Measurements from ENCODE around the gene PPM1H.
A peak's percentile ranks its signal among the peaks of the same experiment; 100 is the strongest.
"Not testable (repeated sequence)": the region's sequence is repeated elsewhere in the genome, so short reads cannot be mapped to it uniquely, and the experiment has no call there.

PPM1H gene

DNA sequence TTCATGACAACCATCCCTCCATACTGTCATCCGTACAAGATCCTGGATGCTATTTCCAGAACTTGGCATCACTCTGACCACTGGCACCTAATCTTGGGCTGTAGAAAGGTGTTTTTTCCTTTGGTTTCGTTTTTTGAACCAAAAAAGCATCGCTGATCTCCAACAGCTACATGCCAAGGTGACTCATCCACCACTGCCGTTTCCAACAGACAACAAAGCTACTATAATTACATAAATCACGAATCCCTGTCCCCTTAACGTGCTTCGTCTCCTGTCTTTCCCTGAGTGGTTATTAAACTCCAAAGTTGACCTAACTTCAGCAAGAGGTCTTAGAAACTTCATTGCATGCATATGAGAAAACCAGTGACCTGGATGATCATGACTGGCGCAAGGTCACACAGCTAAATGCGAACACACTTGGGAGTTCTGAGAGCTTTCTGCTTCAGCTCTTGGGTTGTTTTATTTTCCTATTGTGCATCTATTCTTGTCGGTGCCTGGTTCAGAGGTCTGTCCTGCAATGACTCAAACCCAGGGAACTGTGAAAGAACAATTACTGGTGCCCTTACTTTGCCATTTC, 99.9 kb downstream of the PPM1H start:
- DNase-seq (ENCODE audit: insufficient read length, low spot score): no peak
- FAIRE-seq: peak; percentile 67
- no peak for TF ChIP-seq POLR2A (IDR thresholded peaks at IDR 0.05; ENCODE audit: low read depth, low read length)

GRCh38 chr12:62834406-62834805, 100.5 kb downstream of the PPM1H start:
- DNase-seq (ENCODE audit: insufficient read length, low spot score): no peak

GRCh38 chr12:62833634-62834033, 101.3 kb downstream of the PPM1H start:
- FAIRE-seq (no peak), DNase-seq (ENCODE audit: insufficient read length, low spot score) (no peak)
- no peak for TF ChIP-seq POLR2A (IDR thresholded peaks at IDR 0.05; ENCODE audit: low read depth, low read length)

More at GRCh38 chr12:62834406-62834805, 100.5 kb downstream of the PPM1H start:
- no peak for TF ChIP-seq POLR2A (IDR thresholded peaks at IDR 0.05; ENCODE audit: low read depth, low read length)
- no peak for FAIRE-seq

DNA sequence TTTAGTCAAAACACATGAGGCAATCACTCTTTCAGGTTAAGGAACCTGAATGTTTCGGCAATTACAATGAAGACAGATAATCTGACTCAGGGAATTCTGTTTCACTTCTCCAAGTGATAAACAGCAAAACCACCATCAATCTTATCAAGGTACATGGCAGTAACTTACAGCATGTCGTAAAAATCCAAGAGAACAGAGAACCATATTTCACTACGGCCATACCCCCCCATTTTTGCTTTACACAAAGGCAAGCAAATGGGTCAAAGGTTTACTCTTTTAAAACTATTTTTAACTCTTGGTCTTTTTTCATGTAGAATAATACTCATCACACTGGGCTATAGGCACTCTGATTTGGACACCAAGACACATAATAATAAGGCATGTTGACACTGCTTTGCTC, 102.4 kb downstream of the PPM1H start:
- no peak for TF ChIP-seq POLR2A (IDR thresholded peaks at IDR 0.05; ENCODE audit: low read depth, low read length)
- no peak for DNase-seq (ENCODE audit: insufficient read length, low spot score)
- no peak for FAIRE-seq

DNA sequence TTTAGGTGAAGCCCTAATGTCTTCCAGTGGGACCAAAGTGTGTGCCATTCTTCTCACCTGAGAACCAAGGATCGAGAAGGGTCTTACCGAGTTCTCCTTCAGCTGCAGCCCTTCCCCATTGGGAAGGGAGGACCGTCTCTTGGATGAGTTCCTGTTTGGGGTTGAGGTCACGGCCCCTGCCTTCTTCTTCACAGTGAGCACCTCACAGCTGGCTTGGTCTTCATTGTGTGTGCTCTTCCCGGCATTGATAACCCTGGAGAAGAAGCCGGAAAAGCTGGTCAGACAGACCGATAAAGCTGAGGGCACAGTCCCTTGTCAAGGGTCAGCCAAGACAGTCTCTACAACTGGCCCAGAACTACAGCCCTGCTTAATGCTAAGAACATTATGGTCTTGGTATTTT, 102.9 kb downstream of the PPM1H start:
- FAIRE-seq (no peak), DNase-seq (ENCODE audit: insufficient read length, low spot score) (no peak)
- TF ChIP-seq POLR2A (IDR thresholded peaks at IDR 0.05; ENCODE audit: low read depth, low read length): no peak

DNA sequence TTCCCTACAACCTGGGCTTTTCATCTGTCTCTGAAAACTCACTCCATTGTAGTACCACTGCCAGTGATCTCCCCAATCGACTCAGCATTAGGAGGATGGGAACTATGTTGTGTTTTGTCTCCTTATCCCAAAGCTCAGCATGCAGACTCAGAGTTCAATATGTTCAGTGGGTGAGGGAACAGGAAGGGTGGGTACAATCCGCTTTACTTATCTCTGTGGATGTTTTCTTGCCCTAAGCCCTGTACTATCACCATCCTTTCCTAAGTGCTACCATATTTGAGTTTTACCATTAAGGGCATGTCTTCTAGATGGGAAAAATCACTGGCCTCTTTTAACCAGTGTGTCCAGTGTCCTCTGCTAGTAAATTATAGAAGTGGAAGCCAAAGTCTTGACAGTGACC, 107.1 kb downstream of the PPM1H start:
- TF ChIP-seq POLR2A (IDR thresholded peaks at IDR 0.05; ENCODE audit: low read depth, low read length): no peak
- DNase-seq (ENCODE audit: insufficient read length, low spot score) (no peak), FAIRE-seq (no peak)

DNA sequence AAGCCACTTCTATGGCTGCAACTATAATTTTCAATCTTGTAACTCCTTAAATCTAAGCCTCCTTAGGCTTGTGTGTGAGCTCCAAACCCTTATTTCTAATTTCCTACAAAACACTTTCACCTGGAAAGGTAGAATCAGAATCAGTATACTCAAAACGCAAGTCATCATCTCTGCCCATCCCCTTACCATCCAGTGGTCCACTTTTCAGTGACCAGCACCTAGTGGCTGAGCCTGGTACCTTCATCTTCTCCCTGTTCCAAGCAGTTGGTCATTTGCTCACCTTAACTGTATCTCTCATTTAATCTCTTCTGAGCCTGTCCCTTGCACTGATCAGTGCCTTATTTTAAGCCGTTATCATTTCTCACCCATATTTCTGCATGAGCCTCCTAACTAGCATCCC, 107.9 kb downstream of the PPM1H start:
- TF ChIP-seq POLR2A (IDR thresholded peaks at IDR 0.05; ENCODE audit: low read depth, low read length): no peak
- no peak for FAIRE-seq

DNA sequence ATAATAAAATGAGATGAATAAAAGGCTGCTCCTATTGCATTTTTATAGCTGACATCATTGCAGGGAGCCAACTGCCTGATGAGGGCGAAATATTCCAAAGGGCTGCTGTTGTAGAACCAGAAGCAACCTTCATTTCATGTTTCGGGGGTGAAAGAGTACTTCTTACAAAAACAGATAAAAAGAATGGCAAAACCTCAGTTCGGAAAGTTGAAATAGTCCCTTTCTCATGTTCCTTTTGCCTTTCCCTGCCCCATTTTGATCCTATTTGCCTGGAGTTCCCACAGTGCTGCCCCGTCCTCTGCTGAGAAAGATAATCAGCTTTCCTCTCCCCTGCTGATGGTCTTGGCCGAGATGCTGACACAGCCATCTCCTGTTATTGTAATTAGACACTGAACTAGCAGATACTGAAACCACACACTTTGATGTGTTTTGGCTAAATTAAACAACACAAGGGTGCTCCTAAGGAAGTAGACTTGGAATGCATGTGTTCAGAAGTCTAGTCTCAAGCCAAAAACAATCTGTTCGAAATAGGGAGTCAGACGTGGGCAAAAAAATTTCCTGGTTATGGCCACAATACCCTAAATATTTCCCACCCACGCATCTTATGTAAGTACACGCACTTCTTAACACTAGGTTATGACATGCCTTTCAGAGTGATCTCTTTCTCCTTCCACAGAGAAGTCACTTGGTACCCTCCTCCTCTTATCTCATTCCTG, 117.2 kb downstream of the PPM1H start:
- no peak for TF ChIP-seq POLR2A (IDR thresholded peaks at IDR 0.05; ENCODE audit: low read depth, low read length)
- FAIRE-seq: peak; percentile 55
- no peak for DNase-seq (ENCODE audit: insufficient read length, low spot score)

More for the DNA sequence above, 107.9 kb downstream of the PPM1H start:
- no peak for DNase-seq (ENCODE audit: insufficient read length, low spot score)

GRCh38 chr12:62814243-62814642, 120.7 kb downstream of the PPM1H start:
- DNase-seq (ENCODE audit: insufficient read length, low spot score): no peak
- TF ChIP-seq POLR2A (IDR thresholded peaks at IDR 0.05; ENCODE audit: low read depth, low read length): no peak
- FAIRE-seq: no peak

DNA sequence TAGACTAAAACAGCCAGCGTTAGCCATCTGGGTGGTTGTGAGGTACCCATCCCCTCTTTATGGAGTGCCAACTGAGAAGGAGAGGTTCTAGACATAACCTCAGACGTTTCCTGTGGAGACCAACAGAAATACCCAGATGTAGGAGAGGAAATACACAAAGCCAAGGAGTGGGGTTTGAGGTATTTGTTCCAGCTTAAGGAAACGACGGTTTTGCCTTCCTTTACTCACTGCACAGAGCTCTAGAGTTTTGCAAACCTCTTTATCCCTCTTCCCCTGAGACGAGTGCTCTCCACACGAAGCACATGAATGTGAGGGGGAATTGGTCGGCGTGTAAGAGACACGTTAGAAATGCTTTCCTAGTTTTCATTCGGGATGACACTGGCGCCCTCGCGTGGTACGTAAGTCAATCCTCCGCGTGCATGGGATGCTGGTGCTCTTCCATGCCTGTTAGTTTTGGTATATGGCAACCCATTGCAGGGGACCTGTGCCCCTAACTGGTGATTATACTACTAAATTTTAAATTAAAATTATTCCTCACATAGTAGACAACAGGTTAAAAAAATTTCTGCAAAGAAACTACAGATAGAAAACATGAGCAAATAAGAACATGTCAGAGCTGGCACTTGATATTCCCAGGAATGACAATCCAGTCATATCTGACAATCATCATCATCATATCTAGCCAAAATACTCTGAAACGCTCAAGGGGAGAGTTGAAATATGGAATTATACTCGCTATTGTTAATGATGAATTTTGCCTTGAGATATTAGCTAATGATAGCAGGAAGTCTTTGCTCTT, 121.7 kb downstream of the PPM1H start:
- FAIRE-seq (peak; percentile 92), DNase-seq (ENCODE audit: insufficient read length, low spot score) (no peak)
- TF ChIP-seq POLR2A (IDR thresholded peaks at IDR 0.05; ENCODE audit: low read depth, low read length): no peak

DNA sequence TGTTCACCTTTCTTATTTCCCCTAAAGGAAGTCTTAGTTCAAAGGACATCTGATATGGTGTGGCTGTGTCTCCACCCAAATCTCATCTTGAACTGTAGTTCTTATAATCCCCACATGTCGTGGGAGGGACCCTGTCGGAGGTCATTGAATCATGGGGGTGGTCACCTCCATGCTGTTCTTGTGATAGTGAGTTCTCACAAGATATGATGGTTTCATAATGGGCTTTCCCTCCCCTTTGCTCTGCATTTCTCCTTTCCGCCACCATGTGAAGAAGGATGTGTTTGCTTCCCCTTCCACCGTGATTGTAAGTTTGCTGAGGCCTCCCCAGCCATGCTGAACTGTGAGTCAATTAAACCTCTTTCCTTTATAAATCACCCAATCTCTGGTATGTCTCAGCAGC, 123.5 kb downstream of the PPM1H start:
- FAIRE-seq; DNase-seq (ENCODE audit: insufficient read length, low spot score): not testable (repeated sequence)

DNA sequence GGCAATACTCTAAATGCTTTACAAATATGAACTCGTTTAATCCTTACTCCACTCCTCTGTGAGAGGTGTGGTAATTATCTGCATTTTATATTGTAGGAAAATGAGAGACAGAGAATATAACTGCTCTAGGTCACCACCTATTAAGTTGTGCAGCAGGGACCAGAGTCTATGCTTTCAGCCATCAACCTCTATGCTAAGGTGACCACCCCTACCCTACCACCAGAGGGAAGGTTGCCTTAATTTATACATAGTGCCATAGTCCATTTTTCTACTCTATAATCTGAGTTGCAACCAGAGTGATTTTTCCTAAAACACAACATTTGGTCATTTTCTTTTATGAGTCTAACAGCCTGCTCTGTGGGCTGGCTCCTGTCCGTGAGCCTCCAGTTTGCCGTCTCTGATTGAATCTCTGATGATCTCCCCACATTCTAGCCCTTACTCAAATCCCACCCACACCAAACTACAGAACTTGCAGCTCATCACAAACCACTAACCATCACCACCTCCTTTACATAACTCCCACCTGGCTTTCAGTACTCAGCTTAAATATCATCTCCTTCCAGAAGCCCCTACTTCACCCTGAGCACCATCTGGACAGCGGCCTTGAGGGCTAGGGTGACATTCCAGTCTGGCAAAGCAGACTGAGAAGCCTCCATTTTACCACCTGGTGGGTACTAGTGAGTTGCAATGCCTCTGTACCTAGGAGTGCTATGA, 126.6 kb downstream of the PPM1H start:
- FAIRE-seq: no peak
- no peak for TF ChIP-seq POLR2A (IDR thresholded peaks at IDR 0.05; ENCODE audit: low read depth, low read length)
- DNase-seq (ENCODE audit: insufficient read length, low spot score): no peak

DNA sequence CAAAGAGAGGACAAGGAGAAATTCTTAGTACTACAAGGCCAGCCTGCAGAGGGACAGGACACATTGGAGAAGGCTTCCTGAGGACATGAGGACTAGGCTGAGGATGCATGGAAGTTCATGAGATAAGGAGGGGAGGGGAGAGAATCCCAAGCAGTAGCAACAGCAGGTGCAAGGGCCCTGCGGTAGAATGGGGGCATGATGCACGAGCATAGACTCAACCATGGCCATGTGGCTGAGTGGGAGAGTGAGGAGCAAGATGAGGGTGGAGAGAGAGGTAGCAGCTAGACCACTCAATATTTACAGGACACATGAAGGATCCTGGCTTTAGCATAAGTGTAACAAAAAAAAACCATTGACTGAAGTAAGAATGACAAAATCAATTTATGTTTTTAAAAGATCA, 128.1 kb downstream of the PPM1H start:
- FAIRE-seq: no peak
- DNase-seq (ENCODE audit: insufficient read length, low spot score): no peak
- no peak for TF ChIP-seq POLR2A (IDR thresholded peaks at IDR 0.05; ENCODE audit: low read depth, low read length)

DNA sequence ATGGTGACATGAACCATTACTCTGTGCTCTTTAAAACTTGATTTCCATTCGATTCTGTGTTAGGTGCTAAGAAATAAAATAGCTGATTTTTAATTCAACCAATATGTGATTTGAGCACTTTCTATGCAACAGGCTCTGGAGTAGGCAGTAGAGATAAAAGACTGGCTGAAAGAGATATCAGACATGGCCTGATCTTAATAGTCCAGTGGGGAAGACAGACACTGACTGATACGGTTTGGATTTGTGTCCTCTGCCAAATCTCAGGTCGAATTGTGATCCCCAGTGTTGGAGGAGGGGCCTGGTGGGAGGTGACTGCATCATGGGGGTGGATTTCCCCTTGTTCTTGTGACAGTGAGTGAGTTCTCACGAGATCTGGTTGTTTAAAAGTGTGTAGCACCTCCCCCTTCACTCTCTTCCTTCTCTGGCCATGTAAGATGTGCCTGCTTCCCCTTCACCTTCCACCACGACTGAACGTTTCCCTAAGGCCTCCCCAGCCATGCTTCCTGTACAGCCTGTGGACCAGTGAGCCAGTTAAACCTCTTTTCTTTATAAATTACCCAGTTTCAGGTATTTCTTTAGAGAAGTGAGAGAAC, 128.6 kb downstream of the PPM1H start:
- DNase-seq (ENCODE audit: insufficient read length, low spot score) (no peak), FAIRE-seq (no peak)
- TF ChIP-seq POLR2A (IDR thresholded peaks at IDR 0.05; ENCODE audit: low read depth, low read length): no peak
